ENCODE results near the gene ABR. TPM values are rescaled to one million over a fixed set of nuclear protein-coding genes. Genes with fewer than 3 reads are reported as not detected.

ABR gene
- total RNA-seq, 1 experiment from 2014 or later: 78.3 TPM

DNA sequence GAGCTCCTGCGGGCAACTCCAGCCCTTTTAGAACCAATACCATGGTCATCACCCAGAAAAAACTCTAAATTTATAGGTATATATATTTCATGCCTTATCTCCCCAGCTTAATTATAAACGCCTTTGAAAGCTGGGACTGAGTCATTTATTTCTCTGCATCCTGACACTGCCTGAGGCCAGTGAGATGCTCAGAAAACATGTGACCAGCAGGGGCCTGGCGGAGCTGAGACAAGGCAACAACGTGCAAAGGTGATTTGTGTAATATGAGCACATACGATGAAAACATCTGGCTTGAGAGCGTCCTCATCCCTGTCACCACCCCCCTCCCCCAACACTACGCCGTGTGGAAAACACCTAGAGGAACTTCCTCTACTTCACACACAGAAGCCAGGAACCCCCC is 222.9 kb downstream of the ABR start:
- Mint-ChIP-seq H3K4me3 (ENCODE audit: unreplicated experiment) (no peak overlapping the region), H3K9me3 (ENCODE audit: unreplicated experiment) (no peaks in the 10 kb centered on the region), H3K36me3 (ENCODE audit: insufficient read depth, unreplicated experiment) (peaks cover 65% of the 10 kb centered on the region), H3K27ac (ENCODE audit: unreplicated experiment) (peak overlapping the region; percentile 88), H3K4me1 (ENCODE audit: low read depth, unreplicated experiment) (peaks cover 27% of the 10 kb centered on the region), H3K27me3 (ENCODE audit: insufficient read depth, unreplicated experiment) (no peaks in the 10 kb centered on the region)
- intact Hi-C loops (cut with micrococcal nuclease; ENCODE audit: unreplicated experiment): no loop called here
- Histone ChIP-seq H3K9me3 (no peaks in the 10 kb centered on the region), H3K4me1 (peaks cover 53% of the 10 kb centered on the region), H3K4me3 (ENCODE audit: low read depth, low read length) (no peak overlapping the region), H3K36me3 (ENCODE audit: control insufficient read depth, insufficient read depth, low read length) (no peaks in the 10 kb centered on the region; the same call in 1 of the 2 replicates), H3K27me3 (replicated peaks; ENCODE audit: control insufficient read depth, insufficient read depth, low read length) (no peaks in the 10 kb centered on the region)
- ChIA-PET POLR2A (no interaction called here), CTCF (no interaction called here)
- DNase-seq: peak in 1 of 2 experiments; percentile 62
- BruUV-seq (replicated peaks): no TSS peak
- TF ChIP-seq, protein P1, sequence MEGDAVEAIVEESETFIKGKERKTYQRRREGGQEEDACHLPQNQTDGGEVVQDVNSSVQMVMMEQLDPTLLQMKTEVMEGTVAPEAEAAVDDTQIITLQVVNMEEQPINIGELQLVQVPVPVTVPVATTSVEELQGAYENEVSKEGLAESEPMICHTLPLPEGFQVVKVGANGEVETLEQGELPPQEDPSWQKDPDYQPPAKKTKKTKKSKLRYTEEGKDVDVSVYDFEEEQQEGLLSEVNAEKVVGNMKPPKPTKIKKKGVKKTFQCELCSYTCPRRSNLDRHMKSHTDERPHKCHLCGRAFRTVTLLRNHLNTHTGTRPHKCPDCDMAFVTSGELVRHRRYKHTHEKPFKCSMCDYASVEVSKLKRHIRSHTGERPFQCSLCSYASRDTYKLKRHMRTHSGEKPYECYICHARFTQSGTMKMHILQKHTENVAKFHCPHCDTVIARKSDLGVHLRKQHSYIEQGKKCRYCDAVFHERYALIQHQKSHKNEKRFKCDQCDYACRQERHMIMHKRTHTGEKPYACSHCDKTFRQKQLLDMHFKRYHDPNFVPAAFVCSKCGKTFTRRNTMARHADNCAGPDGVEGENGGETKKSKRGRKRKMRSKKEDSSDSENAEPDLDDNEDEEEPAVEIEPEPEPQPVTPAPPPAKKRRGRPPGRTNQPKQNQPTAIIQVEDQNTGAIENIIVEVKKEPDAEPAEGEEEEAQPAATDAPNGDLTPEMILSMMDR (IDR thresholded peaks at IDR 0.05; ENCODE audit: insufficient read depth in 1 of 2, low read depth in 1 of 2, low read length in 1 of 2, severe bottlenecking in 1 of 2, unreplicated experiment in 1 of 2): no peak

DNA sequence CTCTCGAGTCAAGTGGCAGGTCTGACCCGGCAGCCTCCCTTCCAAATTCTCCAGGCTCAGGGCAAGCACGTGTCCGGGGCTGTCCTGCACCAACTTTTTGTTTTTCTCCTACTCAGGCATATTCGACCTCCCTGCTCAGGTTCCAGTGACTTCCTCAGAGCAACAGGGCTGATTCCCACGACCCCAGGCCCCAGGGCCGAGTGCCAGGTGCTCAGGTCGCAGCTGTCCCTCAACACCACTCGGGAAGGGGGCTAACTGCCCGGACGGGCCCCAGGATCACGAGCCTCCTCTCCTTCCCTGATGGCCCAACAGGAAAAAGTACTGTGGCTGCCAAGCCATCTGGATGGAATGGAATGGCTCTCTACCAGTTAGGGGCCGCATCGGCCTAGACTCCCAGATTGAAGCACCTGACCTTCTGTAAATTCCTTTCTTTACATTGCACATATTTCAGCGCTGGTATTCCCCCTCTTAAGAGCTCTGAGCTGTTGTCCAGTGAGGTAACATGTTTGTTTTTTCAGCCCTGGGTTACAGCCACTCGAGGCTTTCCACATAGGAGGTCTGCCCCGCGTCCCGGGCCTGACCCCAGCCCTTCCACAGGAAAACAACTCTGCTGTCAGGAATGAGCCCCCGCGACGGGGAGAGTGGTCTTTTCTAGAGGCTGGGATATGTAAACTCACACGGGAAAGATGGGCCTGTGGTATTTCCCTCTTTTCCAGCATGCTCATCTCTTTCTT is 225.2 kb downstream of the ABR start:
- ChIA-PET CTCF (interaction anchor here (0.6 to 1.0 kb wide), 5 partner anchors 21 to 311 kb away, joined by 3 to 5 read pairs (median 3); partner anchors contain the start of gene TIMM22), POLR2A (interaction anchor here (0.6 to 1.0 kb wide), 5 partner anchors 11 to 29 kb away, joined by 3 to 6 read pairs (median 3); no protein-coding TSS in a partner anchor)

DNA sequence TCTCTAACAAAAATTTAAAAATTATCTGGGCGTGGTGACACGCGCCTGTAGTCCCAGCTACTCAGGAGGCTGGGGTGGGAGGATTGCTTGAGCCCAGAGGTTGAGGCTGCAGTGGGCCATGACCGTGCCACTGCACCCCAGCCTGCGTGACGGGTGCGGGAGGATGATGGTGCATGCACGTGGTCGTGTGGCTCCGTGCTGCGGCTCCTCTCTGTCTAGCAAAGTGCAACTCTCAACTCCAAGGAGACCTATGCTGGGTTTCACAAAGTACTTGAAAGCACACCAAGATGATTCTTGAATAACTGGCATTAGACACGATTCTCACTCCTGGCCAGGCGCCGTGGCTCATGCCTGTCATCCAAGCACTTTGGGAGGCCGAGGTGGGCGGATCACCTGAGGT is 226.0 kb downstream of the ABR start:
- Histone ChIP-seq H3K4me3 (ENCODE audit: low read depth, low read length) (no peak overlapping the region), H3K4me1 (peaks cover 71% of the 10 kb centered on the region), H3K27me3 (replicated peaks; ENCODE audit: control insufficient read depth, insufficient read depth, low read length) (no peaks in the 10 kb centered on the region), H3K36me3 (ENCODE audit: control insufficient read depth, insufficient read depth, low read length) (no peaks in the 10 kb centered on the region; the same call in 1 of the 2 replicates), H3K9me3 (no peaks in the 10 kb centered on the region)
- no peaks in the 10 kb centered on the region for H3K9me3 Mint-ChIP-seq (ENCODE audit: unreplicated experiment)
- H3K4me1 Mint-ChIP-seq (ENCODE audit: low read depth, unreplicated experiment): peaks cover 32% of the 10 kb centered on the region
- peak overlapping the region; percentile 99 for H3K27ac Mint-ChIP-seq (ENCODE audit: unreplicated experiment)
- ChIA-PET POLR2A (no interaction called here), CTCF (no interaction called here)
- peaks cover 72% of the 10 kb centered on the region for H3K36me3 Mint-ChIP-seq (ENCODE audit: insufficient read depth, unreplicated experiment)
- H3K27me3 Mint-ChIP-seq (ENCODE audit: insufficient read depth, unreplicated experiment): no peaks in the 10 kb centered on the region
- TF ChIP-seq, protein P1 (IDR thresholded peaks at IDR 0.05; ENCODE audit: insufficient read depth in 1 of 2, low read depth in 1 of 2, low read length in 1 of 2, severe bottlenecking in 1 of 2, unreplicated experiment in 1 of 2): no peak
- no TSS peak for BruUV-seq (replicated peaks)
- no peak for DNase-seq
- no peak overlapping the region for H3K4me3 Mint-ChIP-seq (ENCODE audit: unreplicated experiment)
- intact Hi-C loops (cut with micrococcal nuclease; ENCODE audit: unreplicated experiment): loop anchor here (1.0 kb wide), 1 partner anchor 16 kb away; no protein-coding TSS in a partner anchor

More for the DNA sequence above, 225.2 kb downstream of the ABR start:
- Mint-ChIP-seq H3K4me3 (ENCODE audit: unreplicated experiment) (peak overlapping the region; percentile 52), H3K27me3 (ENCODE audit: insufficient read depth, unreplicated experiment) (no peaks in the 10 kb centered on the region), H3K4me1 (ENCODE audit: low read depth, unreplicated experiment) (peaks cover 32% of the 10 kb centered on the region), H3K27ac (ENCODE audit: unreplicated experiment) (peak overlapping the region; percentile 99), H3K9me3 (ENCODE audit: unreplicated experiment) (no peaks in the 10 kb centered on the region), H3K36me3 (ENCODE audit: insufficient read depth, unreplicated experiment) (peaks cover 79% of the 10 kb centered on the region)
- Histone ChIP-seq H3K36me3 (ENCODE audit: control insufficient read depth, insufficient read depth, low read length) (no peaks in the 10 kb centered on the region; the same call in 1 of the 2 replicates), H3K4me3 (ENCODE audit: low read depth, low read length) (no peak overlapping the region), H3K27me3 (replicated peaks; ENCODE audit: control insufficient read depth, insufficient read depth, low read length) (no peaks in the 10 kb centered on the region), H3K9me3 (no peaks in the 10 kb centered on the region), H3K4me1 (peaks cover 71% of the 10 kb centered on the region)
- TF ChIP-seq, protein P1 (IDR thresholded peaks at IDR 0.05; ENCODE audit: insufficient read depth in 1 of 2, low read depth in 1 of 2, low read length in 1 of 2, severe bottlenecking in 1 of 2, unreplicated experiment in 1 of 2): no peak
- BruUV-seq (replicated peaks): TSS peak; percentile 58
- intact Hi-C loops (cut with micrococcal nuclease; ENCODE audit: unreplicated experiment): loop anchor here (1.0 kb wide), 1 partner anchor 15 kb away; no protein-coding TSS in a partner anchor
- DNase-seq: peak; percentile 80 to 82

Small RNA genes lying within 50 kb of the gene (microRNA-seq; reads per million reads assigned to microRNA genes)
- 0.74 reads per million for gene MIR3183

Other genes starting within 250 kb of the ABR start
- gene NXN, start 200.2 kb downstream of the ABR start, total RNA-seq (2022): 68.4 and 76.7 TPM in 2 replicates
- 20.1 and 20.6 TPM in 2 replicates for gene TIMM22, start 182.9 kb downstream of the ABR start, total RNA-seq (2022)
- gene BHLHA9, start 90.5 kb upstream of the ABR start, total RNA-seq (2022): not detected in 2 replicates
- not detected in 2 replicates for gene TRARG1, start 99.7 kb upstream of the ABR start, total RNA-seq (2022)
- 915 and 956 TPM in 2 replicates for gene YWHAE, start 220.2 kb upstream of the ABR start, total RNA-seq (2022)

All from Caco-2 (cell line).